Panc1 (cell line): ENCODE data around the gene GPC3. TPM values are rescaled to one million over a fixed set of nuclear protein-coding genes. Genes with fewer than 3 reads are reported as not detected.

ENCODE experiments used
- ATAC-seq: fragments of 200-7000 bp; cut with Tn5 transposase; 2 replicates; pipeline ENCODE4 v1.9.1; 2020; ENCODE audit warnings: mild to moderate bottlenecking, moderate library complexity
- BruUV-seq: library from RNA; stranded (reverse); fragments of 400-500 nt; replicated peaks from 2 replicates; lab custom pipeline; 2021; lab: Mats Ljungman, UMichigan
- CTCF ChIA-PET: fragments of 300-600 bp; sonication (Branson Sonifier 250); formaldehyde crosslinking; loops from one replicate; lab custom pipeline; 2022; ENCODE audit warnings: antibody characterized with exemption; lab: Charles Lee
- POLR2A ChIA-PET: fragments of 300-600 bp; sonication (Branson Sonifier 250); formaldehyde crosslinking; loops from one replicate; lab custom pipeline; 2022; ENCODE audit warnings: antibody characterized with exemption; lab: Charles Lee
- DNase-seq: peaks from one replicate; pipeline ENCODE4 v3.0.0-alpha.2; 2010; ENCODE audit warnings: low read depth, low spot score
- H3K27ac ChIP-seq: 2 replicates; pipeline ENCODE4 v1.5.1; 2011; ENCODE audit warnings: mild to moderate bottlenecking, low read length, inconsistent platforms
- H3K27me3 ChIP-seq: fragments of 200-500 bp; sonication (Bioruptor generic); 2 replicates; pipeline ENCODE4 v1.6.0; 2014; ENCODE audit warnings: low read length, inconsistent platforms; ENCODE audit not compliant: control insufficient read depth, insufficient read depth
- H3K36me3 ChIP-seq: fragments of 200-500 bp; sonication (Bioruptor generic); 2 replicates; pipeline ENCODE4 v1.5.1; 2014; ENCODE audit warnings: inconsistent platforms, mild to moderate bottlenecking, low read length, moderate library complexity; ENCODE audit not compliant: control insufficient read depth, insufficient read depth
- H3K4me1 ChIP-seq: 2 replicates; pipeline ENCODE4 v1.5.1; 2011; ENCODE audit warnings: inconsistent platforms, mild to moderate bottlenecking, low read length, moderate library complexity; ENCODE audit not compliant: control insufficient read depth, insufficient read depth
- H3K4me3 ChIP-seq, 2 experiments: 2 replicates each; pipeline ENCODE4 v1.5.1; 2011 to 2012; ENCODE audit warnings: low read depth in 2 of 2, low read length in 2 of 2, mild to moderate bottlenecking in 2 of 2, inconsistent platforms in 1 of 2, moderate library complexity in 1 of 2
- H3K9me3 ChIP-seq: fragments of 200-500 bp; sonication (Bioruptor generic); 2 replicates; pipeline ENCODE4 v1.5.1; 2014; ENCODE audit warnings: low read depth, mild to moderate bottlenecking, inconsistent platforms, low read length, moderate library complexity; ENCODE audit not compliant: control insufficient read depth, insufficient read depth
- POLR2AphosphoS5 ChIP-seq: IDR thresholded peaks from 2 replicates; pipeline ENCODE4 v1.6.1; 2012; ENCODE audit warnings: mild to moderate bottlenecking, low read depth, low read length, moderate library complexity
- SIN3A ChIP-seq: IDR thresholded peaks from 2 replicates; pipeline ENCODE4 v1.6.1; 2012; ENCODE audit warnings: low read depth, mild to moderate bottlenecking, low read length, moderate library complexity, borderline replicate concordance; ENCODE audit not compliant: insufficient read depth
- TCF7L2 ChIP-seq: IDR thresholded peaks from 2 replicates; pipeline ENCODE4 v1.6.1; 2011; ENCODE audit warnings: mild to moderate bottlenecking, low read depth, low read length, inconsistent platforms
- in situ Hi-C: cut with HindIII; loops from 2 replicates; pipeline ENCODE4 v1.10.0; 2016; ENCODE audit warnings: low sequenced_read_pairs, low pct_unique_long_range_greater_than_20kb
- intact Hi-C: fragments of 100-400 bp; cut with micrococcal nuclease; formaldehyde crosslinking; loops from one replicate; pipeline ENCODE4 v1.10.0; 2022; ENCODE audit not compliant: unreplicated experiment
- total RNA-seq: library from RNA; stranded (reverse); gene quantifications from one replicate; pipeline ENCODE4 v1.2.1, GENCODE V29; 2021; ENCODE audit not compliant: unreplicated experiment
- TF ChIP-seq, protein P1 (sequence below), 2 experiments: IDR thresholded peaks; 2 replicates each; pipeline ENCODE4 v1.6.1; 2011 to 2012; ENCODE audit warnings: low read depth in 2 of 2, control low read depth in 1 of 2, low read length in 1 of 2, mild to moderate bottlenecking in 1 of 2, moderate library complexity in 1 of 2; ENCODE audit not compliant: insufficient read depth in 1 of 2
- TF ChIP-seq, protein P2 (sequence below): fragments of 450-650 bp; IDR thresholded peaks from 2 replicates; pipeline ENCODE4 v1.5.1; 2017; ENCODE audit warnings: mild to moderate bottlenecking

GPC3 gene
- total RNA-seq, 1 experiment from 2014 or later, result 0.95 TPM

GRCh38 chrX:133849676-133850075 is 135.7 kb downstream of the GPC3 start:
- ChIA-PET CTCF (interaction anchor here (0.7 kb wide), 1 partner anchor 76 kb away, joined by 3 read pairs; no protein-coding TSS in a partner anchor), POLR2A (interaction anchor here (0.6 kb wide), 1 partner anchor 115 kb away, joined by 6 read pairs; no protein-coding TSS in a partner anchor)
- in situ Hi-C loops, result no loop called here
- Histone ChIP-seq H3K27me3 (0 out of 2 replicates have a peak, but pooled peaks cover under 1% of the 10 kb centered on the region), H3K4me1 (no peaks in the 10 kb centered on the region), H3K27ac (no peak overlapping the region), H3K36me3 (no peaks in the 10 kb centered on the region), H3K9me3 (no peaks in the 10 kb centered on the region), H3K4me3 (no peak overlapping the region)
- TF ChIP-seq SIN3A, result no peak
- no peak for TF ChIP-seq TCF7L2
- no peak for TF ChIP-seq POLR2AphosphoS5
- DNase-seq, result no peak
- BruUV-seq, result no TSS peak
- intact Hi-C loops, result no loop called here
- no peak for ATAC-seq

GRCh38 chrX:133847340-133847994 is 137.9 kb downstream of the GPC3 start:
- no peaks in the 10 kb centered on the region; the same call in 1 of the 2 replicates for H3K27me3 ChIP-seq
- H3K4me3 ChIP-seq, result no peak overlapping the region
- intact Hi-C loops, result no loop called here
- ChIA-PET CTCF (no interaction called here), POLR2A (no interaction called here)
- in situ Hi-C loops, result no loop called here
- no TSS peak for BruUV-seq
- H3K9me3 ChIP-seq, result no peaks in the 10 kb centered on the region
- DNase-seq, result no peak
- TF ChIP-seq, protein P1, sequence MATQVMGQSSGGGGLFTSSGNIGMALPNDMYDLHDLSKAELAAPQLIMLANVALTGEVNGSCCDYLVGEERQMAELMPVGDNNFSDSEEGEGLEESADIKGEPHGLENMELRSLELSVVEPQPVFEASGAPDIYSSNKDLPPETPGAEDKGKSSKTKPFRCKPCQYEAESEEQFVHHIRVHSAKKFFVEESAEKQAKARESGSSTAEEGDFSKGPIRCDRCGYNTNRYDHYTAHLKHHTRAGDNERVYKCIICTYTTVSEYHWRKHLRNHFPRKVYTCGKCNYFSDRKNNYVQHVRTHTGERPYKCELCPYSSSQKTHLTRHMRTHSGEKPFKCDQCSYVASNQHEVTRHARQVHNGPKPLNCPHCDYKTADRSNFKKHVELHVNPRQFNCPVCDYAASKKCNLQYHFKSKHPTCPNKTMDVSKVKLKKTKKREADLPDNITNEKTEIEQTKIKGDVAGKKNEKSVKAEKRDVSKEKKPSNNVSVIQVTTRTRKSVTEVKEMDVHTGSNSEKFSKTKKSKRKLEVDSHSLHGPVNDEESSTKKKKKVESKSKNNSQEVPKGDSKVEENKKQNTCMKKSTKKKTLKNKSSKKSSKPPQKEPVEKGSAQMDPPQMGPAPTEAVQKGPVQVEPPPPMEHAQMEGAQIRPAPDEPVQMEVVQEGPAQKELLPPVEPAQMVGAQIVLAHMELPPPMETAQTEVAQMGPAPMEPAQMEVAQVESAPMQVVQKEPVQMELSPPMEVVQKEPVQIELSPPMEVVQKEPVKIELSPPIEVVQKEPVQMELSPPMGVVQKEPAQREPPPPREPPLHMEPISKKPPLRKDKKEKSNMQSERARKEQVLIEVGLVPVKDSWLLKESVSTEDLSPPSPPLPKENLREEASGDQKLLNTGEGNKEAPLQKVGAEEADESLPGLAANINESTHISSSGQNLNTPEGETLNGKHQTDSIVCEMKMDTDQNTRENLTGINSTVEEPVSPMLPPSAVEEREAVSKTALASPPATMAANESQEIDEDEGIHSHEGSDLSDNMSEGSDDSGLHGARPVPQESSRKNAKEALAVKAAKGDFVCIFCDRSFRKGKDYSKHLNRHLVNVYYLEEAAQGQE (IDR thresholded peaks at IDR 0.05; ENCODE audit: insufficient read depth in 1 of 2, low read depth in 2 of 2, low read length in 1 of 2), result no peak
- TF ChIP-seq SIN3A (no peak), TCF7L2 (no peak), POLR2AphosphoS5 (no peak)
- TF ChIP-seq, protein P2, sequence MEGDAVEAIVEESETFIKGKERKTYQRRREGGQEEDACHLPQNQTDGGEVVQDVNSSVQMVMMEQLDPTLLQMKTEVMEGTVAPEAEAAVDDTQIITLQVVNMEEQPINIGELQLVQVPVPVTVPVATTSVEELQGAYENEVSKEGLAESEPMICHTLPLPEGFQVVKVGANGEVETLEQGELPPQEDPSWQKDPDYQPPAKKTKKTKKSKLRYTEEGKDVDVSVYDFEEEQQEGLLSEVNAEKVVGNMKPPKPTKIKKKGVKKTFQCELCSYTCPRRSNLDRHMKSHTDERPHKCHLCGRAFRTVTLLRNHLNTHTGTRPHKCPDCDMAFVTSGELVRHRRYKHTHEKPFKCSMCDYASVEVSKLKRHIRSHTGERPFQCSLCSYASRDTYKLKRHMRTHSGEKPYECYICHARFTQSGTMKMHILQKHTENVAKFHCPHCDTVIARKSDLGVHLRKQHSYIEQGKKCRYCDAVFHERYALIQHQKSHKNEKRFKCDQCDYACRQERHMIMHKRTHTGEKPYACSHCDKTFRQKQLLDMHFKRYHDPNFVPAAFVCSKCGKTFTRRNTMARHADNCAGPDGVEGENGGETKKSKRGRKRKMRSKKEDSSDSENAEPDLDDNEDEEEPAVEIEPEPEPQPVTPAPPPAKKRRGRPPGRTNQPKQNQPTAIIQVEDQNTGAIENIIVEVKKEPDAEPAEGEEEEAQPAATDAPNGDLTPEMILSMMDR, result no peak
- no peak for ATAC-seq
- H3K27ac ChIP-seq, result no peak overlapping the region
- H3K4me1 ChIP-seq, result no peaks in the 10 kb centered on the region
- no peaks in the 10 kb centered on the region for H3K36me3 ChIP-seq

- BruUV-seq, result no TSS peak
- H3K27ac ChIP-seq, result no peak overlapping the region
- H3K9me3 ChIP-seq, result no peaks in the 10 kb centered on the region
- no peaks in the 10 kb centered on the region for H3K36me3 ChIP-seq
- TF ChIP-seq, protein P2, result no peak
- TF ChIP-seq, protein P1 (IDR thresholded peaks at IDR 0.05; ENCODE audit: insufficient read depth in 1 of 2, low read depth in 2 of 2, low read length in 1 of 2), result no peak
- TF ChIP-seq TCF7L2, result no peak
- TF ChIP-seq POLR2AphosphoS5, result no peak
- TF ChIP-seq SIN3A, result no peak
- intact Hi-C loops (no loop called here), in situ Hi-C loops (no loop called here)
- no peaks in the 10 kb centered on the region for H3K4me1 ChIP-seq
- H3K4me3 ChIP-seq, result no peak overlapping the region
- no peaks in the 10 kb centered on the region; the same call in 1 of the 2 replicates for H3K27me3 ChIP-seq
- ChIA-PET CTCF (no interaction called here), POLR2A (no interaction called here)
- no peak for ATAC-seq
- no peak for DNase-seq
Measured at GRCh38 chrX:133846311-133846710, 139.1 kb downstream of the GPC3 start.
